Measurements from ENCODE around the gene FASTK.

Gene FASTK

GRCh38 chr7:151068069-151068773, 12.4 kb downstream of the FASTK start:
- no peak for TF ChIP-seq CTCF (conservative IDR thresholded peaks at IDR 0.05; ENCODE audit: low read depth)
- H3K27ac ChIP-seq: 0 out of 2 replicates have a peak overlapping the region, but pooled peaks have one; percentile 5
- no peak for DNase-seq (ENCODE audit: low spot score)
- CTCF ChIA-PET: interaction anchor here (1.4 kb wide), 1 partner anchor 43 kb away, joined by 3 read pairs; no protein-coding TSS in a partner anchor
- POLR2A ChIA-PET (ENCODE audit: low non-redundant PET): interaction anchor here (0.9 kb wide), 1 partner anchor 9 kb away, joined by 4 read pairs; no protein-coding TSS in a partner anchor

DNA sequence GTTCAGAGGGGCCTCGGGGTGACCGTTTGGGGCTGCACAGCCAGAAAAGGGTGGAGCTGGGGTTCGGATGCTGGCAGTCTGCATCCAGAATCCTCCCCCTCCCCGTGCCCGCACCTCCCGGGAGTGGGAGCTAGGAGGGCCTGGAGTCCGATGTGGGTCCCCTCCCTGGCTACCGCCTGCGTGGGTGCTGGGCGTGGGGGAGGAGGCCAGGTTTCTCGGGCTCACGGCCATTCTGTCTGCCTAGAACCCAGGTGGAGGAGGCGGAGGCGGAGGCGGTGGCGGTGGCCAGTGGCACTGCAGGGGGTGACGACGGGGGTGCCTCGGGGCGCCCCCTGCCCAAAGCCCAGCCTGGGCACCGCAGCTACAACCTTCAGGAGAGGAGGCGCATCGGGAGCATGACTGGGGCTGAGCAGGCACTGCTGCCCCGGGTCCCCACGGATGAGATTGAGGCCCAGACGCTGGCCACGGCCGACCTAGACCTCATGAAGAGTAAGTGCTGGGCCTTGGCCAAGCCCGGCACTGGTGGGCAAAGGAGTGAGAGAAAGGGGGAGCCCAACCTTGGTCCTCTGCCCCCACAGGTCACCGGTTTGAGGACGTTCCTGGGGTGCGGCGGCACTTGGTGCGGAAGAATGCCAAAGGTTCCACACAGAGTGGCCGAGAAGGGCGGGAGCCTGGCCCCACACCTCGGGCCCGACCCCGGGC, 14.2 kb downstream of the FASTK start:
- H3K27ac ChIP-seq: peak overlapping the region; percentile 96
- ChIA-PET POLR2A (ENCODE audit: low non-redundant PET) (no interaction called here), CTCF (no interaction called here)
- DNase-seq (ENCODE audit: low spot score): no peak
- TF ChIP-seq CTCF (conservative IDR thresholded peaks at IDR 0.05; ENCODE audit: low read depth): no peak

GRCh38 chr7:151065516-151065915, 15.1 kb downstream of the FASTK start:
- peak overlapping the region; percentile 96 for H3K27ac ChIP-seq
- POLR2A ChIA-PET (ENCODE audit: low non-redundant PET): no interaction called here
- CTCF ChIA-PET: no interaction called here
- no peak for DNase-seq (ENCODE audit: low spot score)
- no peak for TF ChIP-seq CTCF (conservative IDR thresholded peaks at IDR 0.05; ENCODE audit: low read depth)

GRCh38 chr7:151064993-151065392, 15.6 kb downstream of the FASTK start:
- ChIA-PET POLR2A (ENCODE audit: low non-redundant PET) (no interaction called here), CTCF (no interaction called here)
- H3K27ac ChIP-seq: peak overlapping the region; percentile 96
- no peak for DNase-seq (ENCODE audit: low spot score)
- no peak for TF ChIP-seq CTCF (conservative IDR thresholded peaks at IDR 0.05; ENCODE audit: low read depth)

DNA sequence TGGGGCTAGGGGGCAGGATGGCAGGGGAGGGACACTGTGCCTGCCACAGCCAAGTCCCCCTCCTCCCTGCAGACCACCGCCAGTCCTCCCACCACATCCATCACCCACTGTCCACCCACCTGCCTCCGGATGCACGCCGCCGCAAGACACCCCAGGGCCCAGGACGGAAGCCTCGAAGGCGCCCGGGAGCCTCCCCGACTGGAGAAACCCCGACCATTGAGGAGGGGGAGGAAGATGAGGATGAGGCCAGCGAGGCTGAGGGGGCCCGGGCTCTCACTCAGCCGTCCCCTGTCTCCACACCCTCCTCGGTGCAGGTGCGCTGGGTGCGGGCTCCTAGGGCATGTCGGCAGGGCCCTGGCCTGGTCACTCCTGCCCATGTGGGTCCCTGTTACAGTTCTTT, 16.2 kb downstream of the FASTK start:
- peak overlapping the region; percentile 96 for H3K27ac ChIP-seq
- CTCF ChIA-PET: no interaction called here
- POLR2A ChIA-PET (ENCODE audit: low non-redundant PET): no interaction called here
- DNase-seq (ENCODE audit: low spot score): no peak
- TF ChIP-seq CTCF (conservative IDR thresholded peaks at IDR 0.05; ENCODE audit: low read depth): no peak

GRCh38 chr7:151063212-151063561, 17.4 kb downstream of the FASTK start:
- no peak for DNase-seq (ENCODE audit: low spot score)
- ChIA-PET CTCF (interaction anchor here (0.6 kb wide), 2 partner anchors 16 to 39 kb away, joined by 3 to 4 read pairs; partner anchors contain the start of gene ATG9B), POLR2A (ENCODE audit: low non-redundant PET) (no interaction called here)
- peak overlapping the region; percentile 96 for H3K27ac ChIP-seq
- no peak for TF ChIP-seq CTCF (conservative IDR thresholded peaks at IDR 0.05; ENCODE audit: low read depth)

Measured in RWPE1 (cell line).